ENCODE measurements around the gene KLF3.

- TF ChIP-seq, protein P1, sequence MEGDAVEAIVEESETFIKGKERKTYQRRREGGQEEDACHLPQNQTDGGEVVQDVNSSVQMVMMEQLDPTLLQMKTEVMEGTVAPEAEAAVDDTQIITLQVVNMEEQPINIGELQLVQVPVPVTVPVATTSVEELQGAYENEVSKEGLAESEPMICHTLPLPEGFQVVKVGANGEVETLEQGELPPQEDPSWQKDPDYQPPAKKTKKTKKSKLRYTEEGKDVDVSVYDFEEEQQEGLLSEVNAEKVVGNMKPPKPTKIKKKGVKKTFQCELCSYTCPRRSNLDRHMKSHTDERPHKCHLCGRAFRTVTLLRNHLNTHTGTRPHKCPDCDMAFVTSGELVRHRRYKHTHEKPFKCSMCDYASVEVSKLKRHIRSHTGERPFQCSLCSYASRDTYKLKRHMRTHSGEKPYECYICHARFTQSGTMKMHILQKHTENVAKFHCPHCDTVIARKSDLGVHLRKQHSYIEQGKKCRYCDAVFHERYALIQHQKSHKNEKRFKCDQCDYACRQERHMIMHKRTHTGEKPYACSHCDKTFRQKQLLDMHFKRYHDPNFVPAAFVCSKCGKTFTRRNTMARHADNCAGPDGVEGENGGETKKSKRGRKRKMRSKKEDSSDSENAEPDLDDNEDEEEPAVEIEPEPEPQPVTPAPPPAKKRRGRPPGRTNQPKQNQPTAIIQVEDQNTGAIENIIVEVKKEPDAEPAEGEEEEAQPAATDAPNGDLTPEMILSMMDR (conservative IDR thresholded peaks at IDR 0.05; ENCODE audit: low read depth in 2 of 2) = no peak
- TF ChIP-seq JUNB (IDR thresholded peaks at IDR 0.05; ENCODE audit: unreplicated experiment) (no peak), POLR2AphosphoS5 (IDR thresholded peaks at IDR 0.05; ENCODE audit: low read depth) (no peak), EZH2 (IDR thresholded peaks at IDR 0.05; ENCODE audit: low read depth, unreplicated experiment) (no peak), EZH2phosphoT487 (IDR thresholded peaks at IDR 0.05; ENCODE audit: unreplicated experiment) (no peak), REST (IDR thresholded peaks at IDR 0.05; ENCODE audit: unreplicated experiment) (no peak), CREB1 (CRISPR knock-in tag; IDR thresholded peaks at IDR 0.05; ENCODE audit: low read depth) (no peak), ZNF114 (CRISPR knock-in tag; IDR thresholded peaks at IDR 0.05) (no peak), NANOG (IDR thresholded peaks at IDR 0.05; ENCODE audit: borderline replicate concordance) (no peak)
These were observed 13.4 kb downstream of the KLF3 start for GRCh38 chr4:38677441-38677840.
